ENCODE data around the gene SF1.

DNA sequence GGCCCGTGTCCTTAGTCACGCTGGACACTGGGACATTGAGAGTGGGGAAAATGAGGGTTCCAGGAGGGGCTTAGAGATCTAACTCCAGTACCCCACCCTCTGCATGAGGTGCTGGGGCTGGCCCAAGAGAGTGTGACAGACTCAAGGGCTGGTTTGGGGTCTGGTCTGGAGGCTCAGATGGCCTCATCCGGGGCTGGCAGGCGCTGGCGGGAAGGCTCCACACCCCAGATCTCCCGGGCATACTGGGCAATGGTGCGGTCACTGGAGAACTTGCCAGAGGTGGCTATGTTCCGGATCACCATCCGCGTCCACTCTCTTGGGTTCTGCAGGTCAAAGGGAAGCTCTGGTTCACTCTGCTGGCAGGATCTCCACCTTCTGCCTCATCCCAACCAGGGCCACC is 31.9 kb downstream of the SF1 start:
- TF ChIP-seq, protein P1, sequence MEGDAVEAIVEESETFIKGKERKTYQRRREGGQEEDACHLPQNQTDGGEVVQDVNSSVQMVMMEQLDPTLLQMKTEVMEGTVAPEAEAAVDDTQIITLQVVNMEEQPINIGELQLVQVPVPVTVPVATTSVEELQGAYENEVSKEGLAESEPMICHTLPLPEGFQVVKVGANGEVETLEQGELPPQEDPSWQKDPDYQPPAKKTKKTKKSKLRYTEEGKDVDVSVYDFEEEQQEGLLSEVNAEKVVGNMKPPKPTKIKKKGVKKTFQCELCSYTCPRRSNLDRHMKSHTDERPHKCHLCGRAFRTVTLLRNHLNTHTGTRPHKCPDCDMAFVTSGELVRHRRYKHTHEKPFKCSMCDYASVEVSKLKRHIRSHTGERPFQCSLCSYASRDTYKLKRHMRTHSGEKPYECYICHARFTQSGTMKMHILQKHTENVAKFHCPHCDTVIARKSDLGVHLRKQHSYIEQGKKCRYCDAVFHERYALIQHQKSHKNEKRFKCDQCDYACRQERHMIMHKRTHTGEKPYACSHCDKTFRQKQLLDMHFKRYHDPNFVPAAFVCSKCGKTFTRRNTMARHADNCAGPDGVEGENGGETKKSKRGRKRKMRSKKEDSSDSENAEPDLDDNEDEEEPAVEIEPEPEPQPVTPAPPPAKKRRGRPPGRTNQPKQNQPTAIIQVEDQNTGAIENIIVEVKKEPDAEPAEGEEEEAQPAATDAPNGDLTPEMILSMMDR (IDR thresholded peaks at IDR 0.05) = no peak
- TF ChIP-seq ZFX (IDR thresholded peaks at IDR 0.05; ENCODE audit: borderline replicate concordance) = no peak

All from 22Rv1 (cell line).